Activated CD4-positive, alpha-beta T cell treated with anti-CD3 and anti-CD28 coated beads, Interleukin-2, amount 10 ng/mL, durations not matched to agents 7 days and 5 days (primary cell): ENCODE results near the gene NAV2. TPM values are rescaled to one million over a fixed set of nuclear protein-coding genes. Genes with fewer than 3 reads are reported as not detected.

Source experiments
- CTCF ChIA-PET: fragments of 350-600 bp; sonication (Branson Sonifier 250); formaldehyde crosslinking; loops from one replicate; lab custom pipeline; 2021; ENCODE audit warnings: antibody characterized with exemption; lab: Charles Lee
- POLR2A ChIA-PET: fragments of 350-600 bp; sonication (Branson Sonifier 250); formaldehyde crosslinking; loops from one replicate; lab custom pipeline; 2021; ENCODE audit warnings: antibody characterized with exemption; lab: Charles Lee
- DNase-seq: peaks from one replicate; pipeline ENCODE4 v3.0.0-alpha.2; 2020
- H3K27ac Mint-ChIP-seq: one replicate; pipeline ENCODE4 v1.8.0; 2021; ENCODE audit warnings: mild to moderate bottlenecking, moderate library complexity, mixed read lengths
- H3K27me3 Mint-ChIP-seq: one replicate; pipeline ENCODE4 v1.8.0; 2021; ENCODE audit warnings: mixed read lengths
- H3K36me3 Mint-ChIP-seq: one replicate; pipeline ENCODE4 v1.8.0; 2021; ENCODE audit warnings: low read depth, mixed read lengths
- H3K4me1 Mint-ChIP-seq: one replicate; pipeline ENCODE4 v1.8.0; 2021; ENCODE audit warnings: mixed read lengths
- H3K4me3 Mint-ChIP-seq: one replicate; pipeline ENCODE4 v1.8.0; 2021; ENCODE audit warnings: mild to moderate bottlenecking, moderate library complexity, mixed read lengths
- H3K9me3 Mint-ChIP-seq: one replicate; pipeline ENCODE4 v1.8.0; 2021; ENCODE audit warnings: mixed read lengths
- total RNA-seq, 2 experiments: library from RNA; stranded (reverse); gene quantifications; one replicate each; pipeline ENCODE4 v1.2.3, GENCODE V29; 2021

Gene NAV2
- total RNA-seq, 2 experiments from 2014 or later, result 0.29 to 1.1 TPM

GRCh38 chr11:20033806-20034205 lies 321.2 kb downstream of the NAV2 start:
- no peak for DNase-seq
- Mint-ChIP-seq H3K27ac (no peak overlapping the region), H3K4me3 (no peak overlapping the region), H3K27me3 (peaks cover 20% of the 10 kb centered on the region), H3K36me3 (no peaks in the 10 kb centered on the region), H3K9me3 (no peaks in the 10 kb centered on the region), H3K4me1 (no peaks in the 10 kb centered on the region)
- CTCF ChIA-PET, result no interaction called here
- POLR2A ChIA-PET, result no interaction called here

- Mint-ChIP-seq H3K27me3 (peaks cover 16% of the 10 kb centered on the region), H3K36me3 (no peaks in the 10 kb centered on the region), H3K9me3 (no peaks in the 10 kb centered on the region), H3K4me3 (no peak overlapping the region), H3K27ac (no peak overlapping the region), H3K4me1 (no peaks in the 10 kb centered on the region)
- no peak for DNase-seq
- ChIA-PET CTCF (no interaction called here), POLR2A (no interaction called here)
Measured at GRCh38 chr11:20034941-20035340, 322.3 kb downstream of the NAV2 start.

- no peaks in the 10 kb centered on the region for H3K9me3 Mint-ChIP-seq
- no peaks in the 10 kb centered on the region for H3K36me3 Mint-ChIP-seq
- no peak overlapping the region for H3K4me3 Mint-ChIP-seq
- CTCF ChIA-PET, result no interaction called here
- peaks cover 16% of the 10 kb centered on the region for H3K27me3 Mint-ChIP-seq
- H3K4me1 Mint-ChIP-seq, result no peaks in the 10 kb centered on the region
- no peak overlapping the region for H3K27ac Mint-ChIP-seq
- POLR2A ChIA-PET, result no interaction called here
- DNase-seq, result no peak
Measured at GRCh38 chr11:20035375-20035700, 322.7 kb downstream of the NAV2 start.

- ChIA-PET CTCF (no interaction called here), POLR2A (no interaction called here)
- no peak overlapping the region for H3K4me3 Mint-ChIP-seq
- H3K36me3 Mint-ChIP-seq, result no peaks in the 10 kb centered on the region
- no peak overlapping the region for H3K27ac Mint-ChIP-seq
- H3K27me3 Mint-ChIP-seq, result peaks cover 15% of the 10 kb centered on the region
- H3K9me3 Mint-ChIP-seq, result no peaks in the 10 kb centered on the region
- DNase-seq, result no peak
- no peaks in the 10 kb centered on the region for H3K4me1 Mint-ChIP-seq
Measured at GRCh38 chr11:20035701-20036601, 323.3 kb downstream of the NAV2 start.

- Mint-ChIP-seq H3K36me3 (no peaks in the 10 kb centered on the region), H3K27me3 (peaks cover 8% of the 10 kb centered on the region), H3K4me3 (no peak overlapping the region), H3K4me1 (no peaks in the 10 kb centered on the region), H3K9me3 (no peaks in the 10 kb centered on the region), H3K27ac (no peak overlapping the region)
- no peak for DNase-seq
- CTCF ChIA-PET, result interaction anchor here (0.6 kb wide), 1 partner anchor 151 kb away, joined by 4 read pairs; no protein-coding TSS in a partner anchor
- POLR2A ChIA-PET, result no interaction called here
Measured at GRCh38 chr11:20036626-20037335, 324.1 kb downstream of the NAV2 start.

GRCh38 chr11:20037396-20038153 lies 324.9 kb downstream of the NAV2 start:
- ChIA-PET CTCF (interaction anchor here (0.6 kb wide), 1 partner anchor 152 kb away, joined by 4 read pairs; no protein-coding TSS in a partner anchor), POLR2A (no interaction called here)
- no peaks in the 10 kb centered on the region for H3K36me3 Mint-ChIP-seq
- no peak overlapping the region for H3K27ac Mint-ChIP-seq
- H3K4me1 Mint-ChIP-seq, result no peaks in the 10 kb centered on the region
- H3K9me3 Mint-ChIP-seq, result no peaks in the 10 kb centered on the region
- H3K4me3 Mint-ChIP-seq, result no peak overlapping the region
- peaks cover 8% of the 10 kb centered on the region for H3K27me3 Mint-ChIP-seq
- no peak for DNase-seq

GRCh38 chr11:20038412-20038811 lies 325.8 kb downstream of the NAV2 start:
- Mint-ChIP-seq H3K4me1 (no peaks in the 10 kb centered on the region), H3K36me3 (no peaks in the 10 kb centered on the region), H3K9me3 (no peaks in the 10 kb centered on the region), H3K4me3 (no peak overlapping the region), H3K27ac (no peak overlapping the region), H3K27me3 (peaks cover 8% of the 10 kb centered on the region)
- CTCF ChIA-PET, result no interaction called here
- POLR2A ChIA-PET, result no interaction called here
- DNase-seq, result no peak

- no peaks in the 10 kb centered on the region for H3K4me1 Mint-ChIP-seq
- H3K9me3 Mint-ChIP-seq, result no peaks in the 10 kb centered on the region
- no peak overlapping the region for H3K4me3 Mint-ChIP-seq
- H3K27ac Mint-ChIP-seq, result no peak overlapping the region
- POLR2A ChIA-PET, result no interaction called here
- CTCF ChIA-PET, result no interaction called here
- peaks cover 8% of the 10 kb centered on the region for H3K27me3 Mint-ChIP-seq
- H3K36me3 Mint-ChIP-seq, result no peaks in the 10 kb centered on the region
- DNase-seq, result no peak
Measured at GRCh38 chr11:20038972-20039371, 326.3 kb downstream of the NAV2 start.

- no peak for DNase-seq
- CTCF ChIA-PET, result interaction anchor here (0.9 kb wide), 1 partner anchor 12 kb away, joined by 3 read pairs; no protein-coding TSS in a partner anchor
- Mint-ChIP-seq H3K27ac (no peak overlapping the region), H3K4me1 (no peaks in the 10 kb centered on the region), H3K9me3 (no peaks in the 10 kb centered on the region), H3K4me3 (no peak overlapping the region), H3K27me3 (peaks cover 5% of the 10 kb centered on the region), H3K36me3 (no peaks in the 10 kb centered on the region)
- POLR2A ChIA-PET, result no interaction called here
Measured at GRCh38 chr11:20041499-20041898, 328.9 kb downstream of the NAV2 start.

GRCh38 chr11:20042045-20042639 lies 329.5 kb downstream of the NAV2 start:
- Mint-ChIP-seq H3K9me3 (no peaks in the 10 kb centered on the region), H3K4me3 (no peak overlapping the region), H3K27ac (no peak overlapping the region), H3K36me3 (no peaks in the 10 kb centered on the region), H3K27me3 (peaks cover 5% of the 10 kb centered on the region), H3K4me1 (no peaks in the 10 kb centered on the region)
- POLR2A ChIA-PET, result no interaction called here
- CTCF ChIA-PET, result no interaction called here
- DNase-seq, result no peak

GRCh38 chr11:20042811-20043341 lies 330.2 kb downstream of the NAV2 start:
- CTCF ChIA-PET, result no interaction called here

GRCh38 chr11:20043992-20044391 lies 331.4 kb downstream of the NAV2 start:
- ChIA-PET CTCF (interaction anchor here (1.7 kb wide), 1 partner anchor 12 kb away, joined by 5 read pairs; no protein-coding TSS in a partner anchor), POLR2A (no interaction called here)
- Mint-ChIP-seq H3K27me3 (no peaks in the 10 kb centered on the region), H3K9me3 (no peaks in the 10 kb centered on the region), H3K27ac (no peak overlapping the region), H3K4me1 (no peaks in the 10 kb centered on the region), H3K4me3 (no peak overlapping the region), H3K36me3 (no peaks in the 10 kb centered on the region)
- DNase-seq, result no peak

More at GRCh38 chr11:20042811-20043341, 330.2 kb downstream of the NAV2 start:
- H3K27me3 Mint-ChIP-seq, result peaks cover 2% of the 10 kb centered on the region
- DNase-seq, result no peak
- no peaks in the 10 kb centered on the region for H3K4me1 Mint-ChIP-seq
- H3K4me3 Mint-ChIP-seq, result no peak overlapping the region
- no peaks in the 10 kb centered on the region for H3K9me3 Mint-ChIP-seq
- no peak overlapping the region for H3K27ac Mint-ChIP-seq
- H3K36me3 Mint-ChIP-seq, result no peaks in the 10 kb centered on the region
- POLR2A ChIA-PET, result no interaction called here
